CD4-positive, CD25-positive, alpha-beta regulatory T cell (primary cell): Measurements from ENCODE around the gene KLHDC7A. TPM values are rescaled to one million over a fixed set of nuclear protein-coding genes. Genes with fewer than 3 reads are reported as not detected.
"Not testable (repeated sequence)": the region's sequence is repeated elsewhere in the genome, so short reads cannot be mapped to it uniquely, and the experiment has no call there.

ENCODE experiments used
- ATAC-seq, 2 donors: fragments of 150-1000 bp; cut with Tn5 transposase; one replicate each; pipeline ENCODE4 v1.10.0; 2021; ENCODE audit warnings: low read depth in 2 of 2, moderate number of reproducible peaks in 2 of 2, moderate library complexity in 1 of 2
- DNase-seq, 3 donors: peaks; one replicate each; pipeline versions ENCODE4 v3.0.0 to v3.0.0-alpha.2; 2012 to 2022; ENCODE audit warnings: mixed read lengths in 1 of 3
- H3K27ac ChIP-seq: one replicate; pipeline ENCODE4 v1.7.0; 2013; ENCODE audit warnings: mild to moderate bottlenecking, low read length; ENCODE audit not compliant: insufficient read depth, poor library complexity, severe bottlenecking
- H3K27me3 ChIP-seq: one replicate; pipeline ENCODE4 v1.7.0; 2013; ENCODE audit warnings: low read length; ENCODE audit not compliant: control insufficient read depth, insufficient read depth
- H3K36me3 ChIP-seq: one replicate; pipeline ENCODE4 v1.7.0; 2013; ENCODE audit warnings: mild to moderate bottlenecking, low read length, moderate library complexity; ENCODE audit not compliant: control insufficient read depth, insufficient read depth
- H3K4me1 ChIP-seq: 2 replicates; pipeline ENCODE4 v1.7.0; 2013; ENCODE audit warnings: mild to moderate bottlenecking, low read length; ENCODE audit not compliant: insufficient read depth, control insufficient read depth, poor library complexity, severe bottlenecking
- H3K4me3 ChIP-seq: one replicate; pipeline ENCODE4 v1.7.0; 2013; ENCODE audit warnings: low read depth, mild to moderate bottlenecking, low read length, moderate library complexity
- H3K9me3 ChIP-seq, 2 experiments: 1 replicate in 1 of 2; 2 replicates in 1 of 2; pipeline ENCODE4 v1.7.0; 2013; ENCODE audit warnings: low read length in 2 of 2, mild to moderate bottlenecking in 1 of 2, moderate library complexity in 1 of 2; ENCODE audit not compliant: control insufficient read depth in 2 of 2
- H3K27ac Mint-ChIP-seq, 3 donors: one replicate each; pipeline ENCODE4 v1.8.0; 2020 to 2022; ENCODE audit warnings: mild to moderate bottlenecking in 3 of 3, mixed read lengths in 3 of 3, moderate library complexity in 2 of 3
- H3K27me3 Mint-ChIP-seq: one replicate; pipeline ENCODE4 v1.8.0; 2022; ENCODE audit warnings: mild to moderate bottlenecking, mixed read lengths
- H3K36me3 Mint-ChIP-seq: one replicate; pipeline ENCODE4 v1.8.0; 2020; ENCODE audit warnings: mixed read lengths
- H3K4me1 Mint-ChIP-seq, 4 donors: one replicate each; pipeline ENCODE4 v1.8.0; 2020 to 2022; ENCODE audit warnings: mixed read lengths in 4 of 4, mild to moderate bottlenecking in 1 of 4
- H3K4me3 Mint-ChIP-seq, 4 donors: one replicate each; pipeline ENCODE4 v1.8.0; 2020 to 2022; ENCODE audit warnings: mild to moderate bottlenecking in 4 of 4, mixed read lengths in 4 of 4, moderate library complexity in 3 of 4
- H3K9me3 Mint-ChIP-seq, 7 donors: one replicate each; pipeline ENCODE4 v1.8.0; 2020 to 2022; ENCODE audit warnings: mixed read lengths in 7 of 7, mild to moderate bottlenecking in 3 of 7, moderate library complexity in 2 of 7
- polyA plus RNA-seq, 4 donors: library from polyadenylated mRNA; unstranded; fragments of 300-500 nt; fragmentation: Illumina TruSeq; gene quantifications; one replicate each; pipeline ENCODE4 v1.2.3, GENCODE V29; 2021
- total RNA-seq: library from RNA; stranded (reverse); gene quantifications from one replicate; pipeline ENCODE4 v1.2.3, GENCODE V29; 2022

The KLHDC7A gene
- total and polyA plus RNA-seq, 5 donors from 2014 or later, result not detected

- H3K27me3 ChIP-seq, result no peaks in the 10 kb centered on the region
- H3K4me1 ChIP-seq, result no peaks in the 10 kb centered on the region
- ATAC-seq, result no peak
- Mint-ChIP-seq H3K4me3 (no peak overlapping the region), H3K9me3 (peaks cover 0 to 6% (median 2%) of the 10 kb centered on the region in 7 donors), H3K36me3 (no peaks in the 10 kb centered on the region), H3K27ac (no peak overlapping the region), H3K4me1 (no peaks in the 10 kb centered on the region), H3K27me3 (peaks cover 8% of the 10 kb centered on the region)
- no peak overlapping the region for H3K27ac ChIP-seq
- H3K4me3 ChIP-seq, result no peak overlapping the region
- DNase-seq, result no peak
- no peaks in the 10 kb centered on the region for H3K36me3 ChIP-seq
- H3K9me3 ChIP-seq, result peaks cover 0 to 2% of the 10 kb centered on the region in 2 experiments
Observed at GRCh38 chr1:18447509-18448220, 33.1 kb upstream of the KLHDC7A start.

GRCh38 chr1:18448889-18449288 is 31.8 kb upstream of the KLHDC7A start:
- Mint-ChIP-seq H3K4me3 (no peak overlapping the region), H3K9me3 (peaks cover 0 to 6% (median 2%) of the 10 kb centered on the region in 7 donors), H3K36me3 (no peaks in the 10 kb centered on the region), H3K4me1 (no peaks in the 10 kb centered on the region), H3K27ac (no peak overlapping the region), H3K27me3 (peaks cover 4% of the 10 kb centered on the region)
- no peaks in the 10 kb centered on the region for H3K36me3 ChIP-seq
- H3K9me3 ChIP-seq, result peaks cover 0 to 2% of the 10 kb centered on the region in 2 experiments
- no peaks in the 10 kb centered on the region for H3K27me3 ChIP-seq
- ATAC-seq, result no peak
- no peak for DNase-seq
- H3K27ac ChIP-seq, result no peak overlapping the region
- no peaks in the 10 kb centered on the region for H3K4me1 ChIP-seq
- H3K4me3 ChIP-seq, result no peak overlapping the region

GRCh38 chr1:18452550-18452949 is 28.2 kb upstream of the KLHDC7A start:
- no peak overlapping the region for H3K4me3 ChIP-seq
- no peaks in the 10 kb centered on the region for H3K36me3 ChIP-seq
- no peaks in the 10 kb centered on the region for H3K9me3 ChIP-seq
- Mint-ChIP-seq H3K4me3 (no peak overlapping the region), H3K4me1 (no peaks in the 10 kb centered on the region), H3K27me3 (peaks cover 8% of the 10 kb centered on the region), H3K9me3 (peaks cover 0 to 4% (median 0%) of the 10 kb centered on the region in 7 donors), H3K36me3 (no peaks in the 10 kb centered on the region), H3K27ac (no peak overlapping the region)
- DNase-seq, result peak in 2 of 3 donors; percentile 8 to 39
- no peaks in the 10 kb centered on the region for H3K4me1 ChIP-seq
- ATAC-seq, result no peak
- peaks cover 2% of the 10 kb centered on the region for H3K27me3 ChIP-seq
- H3K27ac ChIP-seq, result no peak overlapping the region

DNA sequence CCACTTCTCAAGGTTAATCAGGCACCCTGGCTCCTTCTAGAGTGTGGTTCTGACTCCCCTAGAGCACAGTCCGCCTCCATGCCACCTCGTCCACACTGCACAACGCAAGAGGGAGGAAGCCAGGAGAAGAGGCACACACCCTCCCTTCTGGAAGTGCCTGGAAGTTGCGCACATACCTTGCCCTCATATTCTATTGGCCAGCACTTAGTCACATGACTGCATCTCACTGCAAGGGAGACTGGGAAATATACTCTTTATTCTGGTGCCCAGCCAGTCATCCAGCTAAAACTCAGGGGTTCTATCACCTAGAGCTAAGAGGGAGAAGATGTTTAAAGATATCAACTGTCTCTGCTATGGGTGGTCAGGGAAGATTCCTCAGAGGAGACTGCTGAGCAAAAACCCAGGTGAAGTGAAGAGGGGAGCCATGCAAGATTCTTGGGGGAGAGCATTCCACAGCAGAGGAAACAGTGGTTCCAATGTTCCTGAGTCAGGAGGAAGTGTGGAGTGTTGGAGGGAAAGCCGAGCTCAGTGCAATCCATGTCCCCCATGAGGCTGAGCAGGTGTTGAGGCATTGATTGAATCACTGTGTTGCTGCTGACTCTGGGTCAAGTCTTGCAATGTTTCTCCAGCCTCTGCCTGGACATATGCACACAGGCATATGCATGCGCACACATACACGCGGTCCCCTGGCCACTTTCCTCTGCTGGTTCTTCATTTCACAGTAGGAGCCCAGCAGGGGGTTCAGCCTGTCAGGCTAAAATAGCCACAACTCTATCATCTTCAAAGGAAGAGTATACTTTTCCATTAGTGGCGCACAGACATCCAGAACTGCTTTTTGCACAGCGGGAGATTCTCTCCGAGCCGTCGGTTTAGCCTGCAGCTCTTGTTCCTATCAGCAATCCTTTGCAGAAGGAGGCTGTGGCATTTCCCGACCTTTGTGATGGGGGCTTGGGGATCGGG is 22.3 kb upstream of the KLHDC7A start:
- Histone ChIP-seq H3K9me3 (no peaks in the 10 kb centered on the region), H3K4me1 (no peaks in the 10 kb centered on the region), H3K36me3 (no peaks in the 10 kb centered on the region), H3K27ac (no peak overlapping the region), H3K4me3 (no peak overlapping the region), H3K27me3 (peaks cover 2% of the 10 kb centered on the region)
- no peaks in the 10 kb centered on the region for H3K4me1 Mint-ChIP-seq
- H3K9me3 Mint-ChIP-seq, result peaks cover 0 to 3% (median 0%) of the 10 kb centered on the region in 7 donors
- no peak overlapping the region for H3K4me3 Mint-ChIP-seq
- DNase-seq (no peak), ATAC-seq (no peak)
- H3K27me3 Mint-ChIP-seq, result peaks cover 8% of the 10 kb centered on the region
- no peaks in the 10 kb centered on the region for H3K36me3 Mint-ChIP-seq
- no peak overlapping the region for H3K27ac Mint-ChIP-seq

- H3K9me3 Mint-ChIP-seq, result peaks cover 0 to 3% (median 0%) of the 10 kb centered on the region in 7 donors
- Histone ChIP-seq H3K4me1 (no peaks in the 10 kb centered on the region), H3K27me3 (no peaks in the 10 kb centered on the region), H3K36me3 (no peaks in the 10 kb centered on the region), H3K9me3 (no peaks in the 10 kb centered on the region), H3K4me3 (no peak overlapping the region), H3K27ac (no peak overlapping the region)
- no peak overlapping the region for H3K4me3 Mint-ChIP-seq
- no peaks in the 10 kb centered on the region for H3K4me1 Mint-ChIP-seq
- no peak for DNase-seq
- ATAC-seq, result no peak
- H3K27me3 Mint-ChIP-seq, result peaks cover 6% of the 10 kb centered on the region
- no peak overlapping the region for H3K27ac Mint-ChIP-seq
- no peaks in the 10 kb centered on the region for H3K36me3 Mint-ChIP-seq
Observed at GRCh38 chr1:18461656-18462055, 19.1 kb upstream of the KLHDC7A start.

GRCh38 chr1:18462517-18462916 is 18.2 kb upstream of the KLHDC7A start:
- H3K27me3 Mint-ChIP-seq, H3K9me3 Mint-ChIP-seq, H3K27ac Mint-ChIP-seq, H3K4me3 Mint-ChIP-seq, H3K36me3 ChIP-seq, H3K27me3 ChIP-seq, H3K27ac ChIP-seq, ATAC-seq, H3K4me3 ChIP-seq, H3K36me3 Mint-ChIP-seq, H3K4me1 ChIP-seq, H3K4me1 Mint-ChIP-seq, DNase-seq, H3K9me3 ChIP-seq: not testable (repeated sequence)

GRCh38 chr1:18463063-18463462 is 17.7 kb upstream of the KLHDC7A start:
- Histone ChIP-seq H3K27ac (no peak overlapping the region), H3K36me3 (no peaks in the 10 kb centered on the region), H3K9me3 (no peaks in the 10 kb centered on the region), H3K4me1 (no peaks in the 10 kb centered on the region), H3K27me3 (no peaks in the 10 kb centered on the region), H3K4me3 (no peak overlapping the region)
- Mint-ChIP-seq H3K4me1 (no peaks in the 10 kb centered on the region), H3K36me3 (no peaks in the 10 kb centered on the region), H3K27ac (no peak overlapping the region), H3K4me3 (no peak overlapping the region), H3K27me3 (peaks cover 6% of the 10 kb centered on the region), H3K9me3 (peaks cover 0 to 3% (median 0%) of the 10 kb centered on the region in 7 donors)
- no peak for DNase-seq
- no peak for ATAC-seq
